ENCODE measurements around the gene PIK3IP1. TPM values are rescaled to one million over a fixed set of nuclear protein-coding genes. Genes with fewer than 3 reads are reported as not detected.

The PIK3IP1 gene
- total RNA-seq, 1 experiment from 2014 or later: 0.87 TPM

GRCh38 chr22:31289344-31289743 lies 2.9 kb downstream of the PIK3IP1 start:
- Mint-ChIP-seq H3K27me3 (ENCODE audit: low read depth) (peaks cover 25% of the 10 kb centered on the region), H3K4me3 (no peak overlapping the region; a peak in 1 of 5 replicates), H3K9me3 (no peaks in the 10 kb centered on the region; a peak in 1 of 5 replicates), H3K4me1 (peaks cover 22 to 34% of the 10 kb centered on the region in 2 experiments), H3K36me3 (ENCODE audit: insufficient read depth in 1 of 3, low read depth in 3 of 3) (no peaks in the 10 kb centered on the region; a peak in 1 of 7 replicates), H3K27ac (no peak overlapping the region; a peak in 2 of 7 replicates)
- H2AFZ ChIP-seq (ENCODE audit: low read length): no peak overlapping the region
- no peak overlapping the region for H3K14ac ChIP-seq (ENCODE audit: insufficient read depth, low read length)
- no peak for DNase-seq
- H3K9me3 ChIP-seq (ENCODE audit: control insufficient read depth, low read depth, low read length): no peaks in the 10 kb centered on the region
- no peak overlapping the region for H2BK120ac ChIP-seq (ENCODE audit: low read depth, low read length, poor library complexity, severe bottlenecking)
- peak overlapping the region; percentile 47 for H4K91ac ChIP-seq (ENCODE audit: insufficient read length, low read depth, low read length)
- H3K56ac ChIP-seq (ENCODE audit: insufficient read length, low read depth, low read length): no peak overlapping the region
- no peaks in the 10 kb centered on the region for H3K79me1 ChIP-seq (ENCODE audit: insufficient read depth, low read depth, low read length, poor library complexity, severe bottlenecking)
- H2AK5ac ChIP-seq (ENCODE audit: insufficient read length, low read length): no peak overlapping the region
- no peak overlapping the region for H3K27ac ChIP-seq (ENCODE audit: insufficient read length, low read depth, low read length)
- H2BK5ac ChIP-seq (ENCODE audit: insufficient read length, low read length): no peak overlapping the region
- H3K79me2 ChIP-seq (ENCODE audit: insufficient read depth, low read length): no peaks in the 10 kb centered on the region
- peaks cover 11% of the 10 kb centered on the region for H3K23me2 ChIP-seq (ENCODE audit: insufficient read length, low read depth, low read length, poor library complexity, severe bottlenecking)
- no peak overlapping the region for H3K9ac ChIP-seq (ENCODE audit: extremely low read depth, insufficient read length, low read length)
- H2BK12ac ChIP-seq (ENCODE audit: insufficient read length, low read depth, low read length): peak overlapping the region; percentile 90
- peaks cover 2% of the 10 kb centered on the region; the same call in 1 of the 2 replicates for H3K27me3 ChIP-seq (ENCODE audit: insufficient read depth, low read length)
- no peak overlapping the region for H4K5ac ChIP-seq (ENCODE audit: insufficient read length, low read depth, low read length)
- H4K8ac ChIP-seq (replicated peaks; ENCODE audit: insufficient read length, low read depth, low read length): no peak overlapping the region
- H3K18ac ChIP-seq (ENCODE audit: insufficient read length, low read depth, low read length): no peak overlapping the region
- H3K4me1 ChIP-seq (ENCODE audit: insufficient read depth, low read length): no peaks in the 10 kb centered on the region; the same call in 1 of the 2 replicates
- no CpG with 5 or more reads among the region's 13 CpGs for WGBS (ENCODE audit: extremely low coverage, insufficient read length, low lambda C conversion rate)
- no peak overlapping the region for H2BK20ac ChIP-seq (ENCODE audit: low read depth, low read length, poor library complexity, severe bottlenecking)
- no peaks in the 10 kb centered on the region for H4K20me1 ChIP-seq (ENCODE audit: control insufficient read depth, insufficient read depth, insufficient read length)
- no peak for TF ChIP-seq CTCF (conservative IDR thresholded peaks at IDR 0.05)
- no peak overlapping the region for H3K23ac ChIP-seq (ENCODE audit: insufficient read length, low read depth, low read length)
- H3K4me2 ChIP-seq (ENCODE audit: insufficient read depth, insufficient read length, low read length): no peak overlapping the region
- no peak overlapping the region for H3K4ac ChIP-seq (ENCODE audit: low read depth, low read length)
- no peak overlapping the region for H2BK15ac ChIP-seq (ENCODE audit: low read depth, low read length)
- H3T11ph ChIP-seq (ENCODE audit: low read length): no peak overlapping the region
